ENCODE data around the gene BAIAP2L1. TPM values are rescaled to one million over a fixed set of nuclear protein-coding genes. Genes with fewer than 3 reads are reported as not detected.

Gene BAIAP2L1
- total and polyA plus RNA-seq, 9 of the 15 experiments (the other 6 are each of a cell fraction or from before 2014, with no cell fraction given) = 4.2 to 29.8 (median 15.5) TPM

DNA sequence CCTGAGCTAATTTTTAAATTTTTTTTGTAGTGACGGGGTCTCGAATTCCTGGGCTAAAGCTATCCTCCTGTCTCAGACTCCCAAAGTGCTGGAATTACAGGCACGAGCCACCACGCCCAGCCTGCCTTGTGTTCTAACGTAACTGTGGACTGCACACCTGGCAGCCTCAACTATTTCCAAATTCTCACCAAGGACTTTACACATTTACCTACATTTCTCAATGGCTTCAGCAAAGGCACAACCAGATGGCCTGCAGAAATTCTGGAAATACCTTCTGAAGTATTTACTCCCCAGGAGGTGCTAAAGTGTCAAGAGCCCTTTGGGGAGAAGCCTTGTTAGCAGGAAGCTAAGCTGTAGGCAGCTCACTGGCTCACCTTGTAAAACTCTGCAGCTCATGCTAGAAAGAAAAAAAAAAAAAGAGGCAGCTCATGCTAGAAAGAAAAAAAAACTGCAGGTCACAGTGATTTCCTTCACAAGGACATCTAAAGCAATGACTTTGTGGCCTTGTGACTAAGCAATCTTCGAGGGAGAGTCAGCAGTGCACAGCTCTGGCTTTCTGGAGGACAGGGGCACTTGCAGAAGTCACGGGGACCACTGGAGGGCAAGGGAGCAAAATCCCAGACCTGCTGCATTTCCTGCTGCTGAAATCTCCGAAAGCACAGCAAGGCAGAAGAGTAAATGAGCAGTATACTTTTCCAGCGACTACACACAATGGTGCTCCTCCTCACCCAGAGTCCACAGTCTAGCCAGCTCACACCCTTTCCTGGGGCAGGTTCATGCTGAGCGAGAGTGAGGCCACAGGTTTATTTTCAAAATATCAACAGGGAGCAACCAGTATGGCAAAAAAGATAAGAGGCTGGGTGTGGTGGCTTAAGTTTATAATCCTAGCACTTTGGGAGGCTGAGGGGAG, 40.4 kb downstream of the BAIAP2L1 start (continued):
- TF ChIP-seq, protein P1, sequence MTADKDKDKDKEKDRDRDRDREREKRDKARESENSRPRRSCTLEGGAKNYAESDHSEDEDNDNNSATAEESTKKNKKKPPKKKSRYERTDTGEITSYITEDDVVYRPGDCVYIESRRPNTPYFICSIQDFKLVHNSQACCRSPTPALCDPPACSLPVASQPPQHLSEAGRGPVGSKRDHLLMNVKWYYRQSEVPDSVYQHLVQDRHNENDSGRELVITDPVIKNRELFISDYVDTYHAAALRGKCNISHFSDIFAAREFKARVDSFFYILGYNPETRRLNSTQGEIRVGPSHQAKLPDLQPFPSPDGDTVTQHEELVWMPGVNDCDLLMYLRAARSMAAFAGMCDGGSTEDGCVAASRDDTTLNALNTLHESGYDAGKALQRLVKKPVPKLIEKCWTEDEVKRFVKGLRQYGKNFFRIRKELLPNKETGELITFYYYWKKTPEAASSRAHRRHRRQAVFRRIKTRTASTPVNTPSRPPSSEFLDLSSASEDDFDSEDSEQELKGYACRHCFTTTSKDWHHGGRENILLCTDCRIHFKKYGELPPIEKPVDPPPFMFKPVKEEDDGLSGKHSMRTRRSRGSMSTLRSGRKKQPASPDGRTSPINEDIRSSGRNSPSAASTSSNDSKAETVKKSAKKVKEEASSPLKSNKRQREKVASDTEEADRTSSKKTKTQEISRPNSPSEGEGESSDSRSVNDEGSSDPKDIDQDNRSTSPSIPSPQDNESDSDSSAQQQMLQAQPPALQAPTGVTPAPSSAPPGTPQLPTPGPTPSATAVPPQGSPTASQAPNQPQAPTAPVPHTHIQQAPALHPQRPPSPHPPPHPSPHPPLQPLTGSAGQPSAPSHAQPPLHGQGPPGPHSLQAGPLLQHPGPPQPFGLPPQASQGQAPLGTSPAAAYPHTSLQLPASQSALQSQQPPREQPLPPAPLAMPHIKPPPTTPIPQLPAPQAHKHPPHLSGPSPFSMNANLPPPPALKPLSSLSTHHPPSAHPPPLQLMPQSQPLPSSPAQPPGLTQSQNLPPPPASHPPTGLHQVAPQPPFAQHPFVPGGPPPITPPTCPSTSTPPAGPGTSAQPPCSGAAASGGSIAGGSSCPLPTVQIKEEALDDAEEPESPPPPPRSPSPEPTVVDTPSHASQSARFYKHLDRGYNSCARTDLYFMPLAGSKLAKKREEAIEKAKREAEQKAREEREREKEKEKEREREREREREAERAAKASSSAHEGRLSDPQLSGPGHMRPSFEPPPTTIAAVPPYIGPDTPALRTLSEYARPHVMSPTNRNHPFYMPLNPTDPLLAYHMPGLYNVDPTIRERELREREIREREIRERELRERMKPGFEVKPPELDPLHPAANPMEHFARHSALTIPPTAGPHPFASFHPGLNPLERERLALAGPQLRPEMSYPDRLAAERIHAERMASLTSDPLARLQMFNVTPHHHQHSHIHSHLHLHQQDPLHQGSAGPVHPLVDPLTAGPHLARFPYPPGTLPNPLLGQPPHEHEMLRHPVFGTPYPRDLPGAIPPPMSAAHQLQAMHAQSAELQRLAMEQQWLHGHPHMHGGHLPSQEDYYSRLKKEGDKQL (CRISPR knock-in tag; IDR thresholded peaks at IDR 0.05; ENCODE audit: borderline replicate concordance) = no peak
- no peak for TF ChIP-seq HEY1 (CRISPR knock-in tag; IDR thresholded peaks at IDR 0.05; ENCODE audit: borderline replicate concordance)
- TF ChIP-seq, protein P2, sequence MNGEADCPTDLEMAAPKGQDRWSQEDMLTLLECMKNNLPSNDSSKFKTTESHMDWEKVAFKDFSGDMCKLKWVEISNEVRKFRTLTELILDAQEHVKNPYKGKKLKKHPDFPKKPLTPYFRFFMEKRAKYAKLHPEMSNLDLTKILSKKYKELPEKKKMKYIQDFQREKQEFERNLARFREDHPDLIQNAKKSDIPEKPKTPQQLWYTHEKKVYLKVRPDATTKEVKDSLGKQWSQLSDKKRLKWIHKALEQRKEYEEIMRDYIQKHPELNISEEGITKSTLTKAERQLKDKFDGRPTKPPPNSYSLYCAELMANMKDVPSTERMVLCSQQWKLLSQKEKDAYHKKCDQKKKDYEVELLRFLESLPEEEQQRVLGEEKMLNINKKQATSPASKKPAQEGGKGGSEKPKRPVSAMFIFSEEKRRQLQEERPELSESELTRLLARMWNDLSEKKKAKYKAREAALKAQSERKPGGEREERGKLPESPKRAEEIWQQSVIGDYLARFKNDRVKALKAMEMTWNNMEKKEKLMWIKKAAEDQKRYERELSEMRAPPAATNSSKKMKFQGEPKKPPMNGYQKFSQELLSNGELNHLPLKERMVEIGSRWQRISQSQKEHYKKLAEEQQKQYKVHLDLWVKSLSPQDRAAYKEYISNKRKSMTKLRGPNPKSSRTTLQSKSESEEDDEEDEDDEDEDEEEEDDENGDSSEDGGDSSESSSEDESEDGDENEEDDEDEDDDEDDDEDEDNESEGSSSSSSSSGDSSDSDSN (IDR thresholded peaks at IDR 0.05; ENCODE audit: borderline replicate concordance in 1 of 2, low read depth in 2 of 2, low read length in 2 of 2) = no peak
- no peak for TF ChIP-seq BMI1 (IDR thresholded peaks at IDR 0.05; ENCODE audit: low read length)
- TF ChIP-seq IFI16 (CRISPR knock-in tag; IDR thresholded peaks at IDR 0.05) = no peak
- TF ChIP-seq TEAD4 (IDR thresholded peaks at IDR 0.05; ENCODE audit: low read length) = peak; percentile 71
- TF ChIP-seq TEAD4 (CRISPR knock-in tag; IDR thresholded peaks at IDR 0.05; ENCODE audit: borderline replicate concordance) = no peak
- TF ChIP-seq, protein P3, sequence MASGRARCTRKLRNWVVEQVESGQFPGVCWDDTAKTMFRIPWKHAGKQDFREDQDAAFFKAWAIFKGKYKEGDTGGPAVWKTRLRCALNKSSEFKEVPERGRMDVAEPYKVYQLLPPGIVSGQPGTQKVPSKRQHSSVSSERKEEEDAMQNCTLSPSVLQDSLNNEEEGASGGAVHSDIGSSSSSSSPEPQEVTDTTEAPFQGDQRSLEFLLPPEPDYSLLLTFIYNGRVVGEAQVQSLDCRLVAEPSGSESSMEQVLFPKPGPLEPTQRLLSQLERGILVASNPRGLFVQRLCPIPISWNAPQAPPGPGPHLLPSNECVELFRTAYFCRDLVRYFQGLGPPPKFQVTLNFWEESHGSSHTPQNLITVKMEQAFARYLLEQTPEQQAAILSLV (tag; IDR thresholded peaks at IDR 0.05) = no peak
- TF ChIP-seq CHD2 (IDR thresholded peaks at IDR 0.05; ENCODE audit: low read depth, low read length) = no peak
- 0 out of 2 replicates have a peak, but pooled peaks have one; percentile 26 for TF ChIP-seq ETV5 (CRISPR knock-in tag; IDR thresholded peaks at IDR 0.05; ENCODE audit: low read depth)
- no peak for TF ChIP-seq ZNF212 (CRISPR knock-in tag; IDR thresholded peaks at IDR 0.05)
- TF ChIP-seq ZNF24 (IDR thresholded peaks at IDR 0.05) = no peak
- TF ChIP-seq ELF1 (tag; IDR thresholded peaks at IDR 0.05) = no peak
- no peak for TF ChIP-seq CAMTA2 (CRISPR knock-in tag; conservative IDR thresholded peaks at IDR 0.05)
- TF ChIP-seq ZNF197 (CRISPR knock-in tag; IDR thresholded peaks at IDR 0.05; ENCODE audit: low read depth) = no peak
- TF ChIP-seq ZC3H8 (IDR thresholded peaks at IDR 0.05) = no peak
- no peak for TF ChIP-seq RBM17 (IDR thresholded peaks at IDR 0.05; ENCODE audit: borderline replicate concordance, low read depth, low read length)
- TF ChIP-seq, protein P4, sequence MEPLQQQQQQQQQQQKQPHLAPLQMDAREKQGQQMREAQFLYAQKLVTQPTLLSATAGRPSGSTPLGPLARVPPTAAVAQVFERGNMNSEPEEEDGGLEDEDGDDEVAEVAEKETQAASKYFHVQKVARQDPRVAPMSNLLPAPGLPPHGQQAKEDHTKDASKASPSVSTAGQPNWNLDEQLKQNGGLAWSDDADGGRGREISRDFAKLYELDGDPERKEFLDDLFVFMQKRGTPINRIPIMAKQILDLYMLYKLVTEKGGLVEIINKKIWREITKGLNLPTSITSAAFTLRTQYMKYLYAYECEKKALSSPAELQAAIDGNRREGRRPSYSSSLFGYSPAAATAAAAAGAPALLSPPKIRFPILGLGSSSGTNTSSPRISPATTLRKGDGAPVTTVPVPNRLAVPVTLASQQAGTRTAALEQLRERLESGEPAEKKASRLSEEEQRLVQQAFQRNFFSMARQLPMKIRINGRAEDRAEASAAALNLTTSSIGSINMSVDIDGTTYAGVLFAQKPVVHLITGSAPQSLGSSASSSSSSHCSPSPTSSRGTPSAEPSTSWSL (CRISPR knock-in tag; IDR thresholded peaks at IDR 0.05; ENCODE audit: borderline replicate concordance) = no peak
